ENCODE measurements around the gene KCNA4.
"Not testable (repeated sequence)": the region's sequence is repeated elsewhere in the genome, so short reads cannot be mapped to it uniquely, and the experiment has no call there.

KCNA4 gene

DNA sequence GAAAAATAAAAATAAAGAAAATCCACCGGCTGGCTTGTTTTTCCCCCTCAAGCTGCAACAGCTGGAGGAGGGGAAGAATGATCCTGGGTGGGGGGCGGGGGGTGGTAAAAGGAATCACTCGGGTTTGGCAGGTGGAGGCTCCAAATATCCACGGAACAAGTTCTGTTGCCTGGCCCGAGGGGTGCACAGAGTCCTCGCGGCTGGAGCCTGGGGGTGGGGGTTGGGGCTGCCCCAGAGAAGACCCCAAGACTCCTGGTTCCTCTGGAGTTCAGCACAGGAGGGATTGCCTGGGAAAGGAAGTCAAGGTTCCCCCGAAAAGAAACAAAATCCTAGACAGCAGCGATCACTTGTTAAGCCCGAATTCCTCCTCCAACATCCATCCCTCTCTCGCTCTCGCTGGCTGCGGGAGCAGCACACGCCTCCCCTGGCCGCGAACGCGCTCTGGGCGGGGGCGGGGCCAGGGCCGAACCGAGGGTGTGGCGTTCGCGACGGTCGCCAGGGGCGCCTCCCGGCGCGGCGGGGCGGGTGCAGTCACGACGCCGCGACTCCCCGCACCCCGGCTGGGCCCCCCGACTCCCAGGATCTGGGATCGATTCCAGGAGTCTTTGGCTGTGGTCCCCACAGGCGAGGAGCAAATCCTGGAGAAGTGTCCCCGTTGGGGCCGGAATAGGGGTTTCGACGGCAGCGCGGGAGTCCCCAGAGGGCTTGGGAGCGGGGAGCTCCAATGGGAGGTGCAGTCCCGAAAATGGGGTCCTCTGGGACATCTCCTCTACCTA lies at the start of gene KCNA4:
Gene KCNA4 (minus strand): TSS at position 443 of the 776 bp plus-strand sequence. CDS start 4,352 bp downstream, outside the sequence.
- DNase-seq (ENCODE audit: low spot score) = peak; percentile 90

DNA sequence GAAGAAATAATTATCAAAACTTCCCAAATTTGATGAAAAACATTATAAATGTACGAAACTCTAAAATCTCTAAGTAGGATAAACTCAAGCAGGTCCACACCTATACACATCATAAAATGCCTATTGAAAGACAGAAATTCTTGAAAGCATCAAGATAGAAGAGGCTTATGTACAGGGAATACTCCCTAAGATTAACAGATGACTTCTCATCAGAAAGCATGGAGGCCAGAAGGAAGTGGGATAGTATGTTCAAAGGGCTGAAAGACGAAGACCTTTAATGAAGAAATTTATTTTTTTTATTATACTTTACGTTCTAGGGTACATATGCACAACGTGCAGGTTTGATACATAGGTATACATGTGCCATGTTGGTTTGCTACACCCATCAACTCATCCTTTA lies 45.3 kb upstream of the KCNA4 start:
- no peak for DNase-seq (ENCODE audit: low spot score)

DNA sequence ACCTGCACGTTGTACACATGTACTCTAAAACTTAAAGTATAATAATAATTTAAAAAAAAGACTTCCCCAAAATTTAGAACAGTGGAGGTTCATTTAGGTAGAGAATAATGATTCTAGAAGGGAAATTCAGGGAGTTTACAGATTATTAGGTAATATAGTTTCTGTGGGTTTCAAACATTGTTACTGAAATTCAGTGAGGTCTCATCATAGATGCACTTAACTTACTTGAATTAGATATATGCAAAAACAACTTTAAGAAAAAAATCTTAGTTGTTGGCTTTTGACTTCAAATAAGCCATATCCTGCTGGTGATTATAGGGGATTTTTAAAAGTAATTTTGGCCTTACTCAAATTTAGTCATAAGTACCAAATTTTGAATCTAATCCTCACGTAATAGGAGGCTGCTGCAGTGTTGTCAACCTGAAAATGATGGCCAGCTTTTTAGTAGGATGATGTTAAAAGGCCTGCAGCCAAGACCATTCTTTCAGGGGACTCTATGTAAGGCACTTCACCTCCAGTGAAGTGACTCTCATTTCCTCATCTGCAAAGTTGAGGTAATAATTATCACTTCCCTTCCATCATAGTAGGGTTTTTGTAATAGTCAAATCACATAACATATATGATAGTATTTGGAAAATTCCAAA lies 42.5 kb upstream of the KCNA4 start:
- DNase-seq (ENCODE audit: low spot score) = no peak

DNA sequence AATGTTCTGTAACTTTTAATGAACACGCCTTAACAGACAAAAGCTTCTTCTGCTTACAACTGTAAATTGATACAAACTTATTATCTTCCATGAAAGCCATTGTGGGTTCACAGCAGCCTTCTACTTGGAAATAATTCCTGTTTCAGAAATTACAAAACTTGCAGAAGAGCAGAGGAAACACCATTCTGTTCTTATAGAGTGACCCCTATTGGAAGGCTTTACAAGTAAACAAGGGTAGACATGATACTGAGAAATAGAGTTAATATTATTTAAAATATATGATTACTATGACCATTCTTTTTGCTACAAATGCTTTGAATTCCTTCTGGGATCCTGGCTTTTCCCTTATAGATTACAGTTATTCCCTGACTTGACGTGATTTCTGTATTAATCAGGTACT lies 32.4 kb upstream of the KCNA4 start:
- DNase-seq (ENCODE audit: low spot score) = no peak

DNA sequence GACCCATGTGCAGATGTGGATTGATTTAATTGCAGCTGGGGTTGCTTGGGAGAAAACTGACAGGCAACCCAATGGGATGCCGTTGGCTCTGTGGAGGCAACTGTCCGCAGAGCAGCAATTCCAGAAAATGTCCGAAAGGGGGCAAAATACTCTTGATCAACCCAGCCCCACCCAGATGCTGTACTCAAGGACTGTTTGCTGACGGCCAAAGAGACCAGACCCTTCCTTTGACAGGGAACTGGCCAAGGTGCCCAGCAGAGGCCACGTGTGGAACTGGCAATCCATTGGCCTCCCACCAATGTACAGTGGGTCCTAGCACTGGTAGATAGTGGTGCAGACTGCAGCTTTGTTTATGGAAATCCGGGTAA lies 29.7 kb upstream of the KCNA4 start:
- DNase-seq (ENCODE audit: low spot score) = no peak

DNA sequence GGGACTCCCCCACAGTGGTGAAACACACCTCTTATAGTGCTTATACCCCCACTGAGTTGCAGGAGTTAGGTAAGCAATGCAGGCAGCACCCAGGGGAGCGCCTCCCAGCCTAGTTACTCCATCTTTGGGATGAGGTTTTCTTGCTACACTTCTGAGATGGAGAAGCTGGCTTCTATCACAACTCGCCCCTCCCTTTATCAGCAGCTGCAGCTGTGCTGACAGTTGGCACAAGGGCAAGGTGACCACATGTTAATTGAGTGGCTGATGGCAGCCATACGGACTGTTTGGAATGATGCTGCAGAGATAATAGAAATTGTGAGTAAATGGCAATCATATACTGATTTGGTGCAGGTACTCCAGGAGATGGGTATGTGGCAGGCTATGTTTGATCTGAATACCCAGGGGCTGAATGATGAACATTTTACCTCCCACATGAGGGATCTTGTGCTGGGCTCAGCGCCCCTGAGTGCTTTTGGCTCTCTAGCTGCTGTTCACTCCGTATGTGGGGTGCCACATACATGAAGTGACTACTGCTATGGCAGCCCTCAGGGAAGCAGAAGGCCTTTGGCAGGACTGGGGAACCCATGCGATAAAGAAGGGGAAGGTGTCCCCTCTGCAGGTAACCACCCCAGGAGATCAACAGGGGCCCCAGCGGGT lies 29.2 kb upstream of the KCNA4 start:
- DNase-seq (ENCODE audit: low spot score) = no peak

DNA sequence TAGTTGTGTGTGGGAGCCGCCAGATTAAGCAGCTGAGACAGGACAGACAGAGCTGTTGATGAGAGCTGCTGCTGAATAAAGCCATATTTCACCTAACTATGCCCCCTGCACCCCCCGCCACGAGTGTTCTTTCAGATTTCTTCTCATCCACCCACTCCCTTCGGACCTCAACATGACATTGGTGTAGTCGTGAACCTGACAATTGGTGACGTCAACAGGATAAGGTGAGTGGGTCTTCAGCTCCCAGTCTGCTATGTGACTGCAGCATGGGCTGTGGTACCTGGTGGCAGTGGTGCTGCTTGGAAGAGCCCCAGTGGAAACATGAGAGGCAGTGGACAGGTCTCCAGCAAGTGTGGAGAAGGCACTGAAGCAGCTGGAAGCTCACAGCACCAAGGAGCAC lies 28.3 kb upstream of the KCNA4 start:
- DNase-seq (ENCODE audit: low spot score) = no peak

DNA sequence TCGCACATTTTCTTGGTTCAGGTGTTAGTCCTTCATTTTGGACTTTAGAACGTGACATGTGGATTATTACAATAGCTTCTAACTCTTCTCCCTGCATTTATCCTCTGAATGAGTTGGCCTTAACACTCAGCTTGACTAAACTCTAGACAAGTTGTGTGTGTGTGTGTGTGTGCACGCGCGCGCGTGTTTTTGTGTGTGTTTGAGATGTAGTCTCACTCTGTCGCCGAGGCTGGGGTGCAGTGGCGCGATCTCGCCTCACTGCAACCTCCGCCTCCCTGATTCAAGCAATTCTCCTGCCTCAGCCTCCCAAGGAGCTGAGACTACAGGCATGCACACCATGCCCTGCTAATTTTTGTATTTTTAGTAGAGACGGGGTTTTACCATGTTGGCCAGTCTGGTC lies 24.3 kb upstream of the KCNA4 start:
- no peak for DNase-seq (ENCODE audit: low spot score)

DNA sequence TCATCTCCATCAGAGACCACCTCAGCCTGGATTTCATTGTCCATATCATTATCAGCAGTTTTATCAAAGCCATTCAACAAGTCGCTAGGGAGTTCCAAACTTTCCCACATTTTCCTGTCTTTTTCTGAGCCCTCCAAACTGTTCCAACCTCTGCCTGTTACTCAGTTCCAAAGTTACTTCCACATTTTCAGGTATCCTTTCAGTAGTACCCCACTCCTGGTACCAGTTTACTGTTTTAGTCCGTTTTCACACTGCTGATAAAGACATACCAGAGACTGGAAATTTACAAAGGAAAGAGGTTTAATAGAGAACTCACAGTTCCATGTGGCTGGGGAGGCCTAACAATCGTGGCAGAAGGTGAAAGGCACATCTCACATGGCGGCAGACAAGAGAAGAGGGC lies 17.9 kb upstream of the KCNA4 start:
- DNase-seq (ENCODE audit: low spot score) = not testable (repeated sequence)

DNA sequence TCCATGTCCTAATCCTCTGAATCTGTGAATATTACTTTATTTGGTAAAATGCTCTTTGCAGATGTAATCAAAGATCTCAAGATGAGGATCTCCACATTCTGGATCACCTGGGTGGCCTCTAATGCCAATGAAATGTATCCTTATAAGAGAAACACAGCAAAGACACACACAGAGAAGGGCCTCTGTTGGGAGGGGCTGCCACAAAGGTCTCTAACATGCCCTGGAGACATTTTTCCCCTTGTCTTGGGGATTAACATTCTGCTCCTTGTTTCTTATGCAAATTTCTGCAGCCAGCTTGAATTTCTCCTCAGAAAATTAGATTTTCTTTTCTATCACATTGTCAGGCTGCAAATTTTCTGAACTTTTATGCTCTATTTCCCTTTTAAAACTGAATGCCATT lies 17.3 kb upstream of the KCNA4 start:
- not testable (repeated sequence) for DNase-seq (ENCODE audit: low spot score)

DNA sequence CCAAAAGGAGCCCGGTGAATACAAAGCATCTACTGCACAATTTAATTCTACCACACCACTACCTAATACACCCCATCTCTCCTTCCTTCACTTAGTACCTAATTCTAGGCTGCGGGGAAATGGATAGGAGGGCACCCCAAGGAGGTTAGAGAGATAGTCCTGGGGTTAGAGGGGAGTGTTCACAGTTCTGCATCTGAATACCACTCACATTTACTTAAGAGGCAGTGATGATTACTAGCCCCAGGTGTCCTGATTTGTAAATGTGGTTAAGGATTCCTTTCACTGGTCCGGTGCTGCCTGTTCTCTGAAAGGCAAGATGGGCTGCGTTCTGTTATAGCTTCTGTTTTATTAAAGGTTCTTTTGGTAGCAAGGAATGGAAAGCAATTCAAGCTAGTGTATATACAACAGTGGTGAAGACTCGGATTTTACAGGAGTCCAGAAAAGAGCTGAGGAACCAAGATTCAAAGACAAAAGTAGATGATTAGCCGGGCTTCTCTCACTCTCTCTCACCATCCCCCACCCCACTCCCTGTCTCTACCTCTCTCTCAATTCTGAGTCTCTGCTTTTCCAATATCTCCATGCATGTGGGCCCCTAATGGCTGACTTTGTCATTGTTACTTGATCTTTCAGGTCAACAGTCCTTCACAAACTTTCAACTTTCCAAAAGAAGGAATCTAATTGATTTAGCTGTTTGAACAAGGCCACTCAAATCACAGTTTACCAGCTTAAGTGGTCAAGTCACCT lies 8.7 kb upstream of the KCNA4 start:
- no peak for DNase-seq (ENCODE audit: low spot score)

DNA sequence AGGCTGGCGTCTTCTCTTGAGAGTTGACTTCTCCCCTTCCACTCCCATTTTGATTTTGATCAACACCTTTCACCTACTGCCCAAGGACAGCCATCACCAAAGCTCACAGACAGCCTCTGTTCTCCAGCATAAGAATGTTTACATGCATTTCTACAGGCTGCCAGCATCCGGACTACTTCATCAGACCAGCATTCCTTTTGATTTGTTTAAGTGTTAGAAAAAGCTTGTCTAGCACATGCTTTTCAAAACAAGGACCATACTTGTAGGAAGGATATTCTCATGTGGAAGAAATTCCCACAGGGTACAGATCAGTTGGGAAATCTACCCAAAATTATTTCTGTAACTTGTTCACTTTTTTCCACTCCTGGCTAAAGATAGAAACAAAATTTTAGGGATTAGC lies 6.2 kb upstream of the KCNA4 start:
- no peak for DNase-seq (ENCODE audit: low spot score)

DNA sequence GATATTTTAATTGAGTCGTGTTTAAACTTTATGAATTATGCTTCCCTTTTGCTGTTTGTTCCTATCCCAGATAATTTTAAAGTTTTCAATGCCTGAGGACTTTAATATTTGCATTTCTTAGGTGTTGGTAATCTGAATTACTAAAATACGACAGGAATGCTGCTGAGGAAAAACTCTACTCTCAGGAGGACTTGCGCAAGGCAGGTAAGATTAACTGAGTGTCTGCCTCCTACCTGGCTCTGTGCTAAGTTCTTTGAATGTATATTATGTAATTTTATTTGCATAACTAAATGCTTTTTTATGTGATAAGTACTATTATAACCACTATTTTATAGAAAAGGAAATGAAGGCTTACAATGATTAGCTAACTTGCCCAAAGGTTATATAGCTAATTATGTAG lies 2.7 kb upstream of the KCNA4 start:
- no peak for DNase-seq (ENCODE audit: low spot score)

DNA sequence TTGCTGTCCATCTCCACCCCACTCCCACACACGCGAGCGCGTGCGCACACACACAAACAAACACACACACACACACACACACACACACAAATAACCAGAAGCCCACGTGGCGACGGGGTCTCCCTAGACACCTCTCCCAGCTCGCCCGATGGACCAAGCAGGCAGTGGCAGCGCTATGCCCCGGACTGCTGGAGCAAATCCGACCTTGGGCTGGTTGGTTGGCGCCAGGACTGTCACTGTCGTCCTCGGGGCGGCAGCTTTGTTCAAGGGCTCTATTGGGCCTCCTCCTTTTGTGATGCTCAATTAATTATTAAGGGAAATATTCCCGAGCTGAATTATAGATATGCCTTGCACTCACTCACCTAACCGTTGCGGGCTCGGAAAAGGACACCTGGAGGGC lies 1.7 kb upstream of the KCNA4 start:
- no peak for DNase-seq (ENCODE audit: low spot score)

DNA sequence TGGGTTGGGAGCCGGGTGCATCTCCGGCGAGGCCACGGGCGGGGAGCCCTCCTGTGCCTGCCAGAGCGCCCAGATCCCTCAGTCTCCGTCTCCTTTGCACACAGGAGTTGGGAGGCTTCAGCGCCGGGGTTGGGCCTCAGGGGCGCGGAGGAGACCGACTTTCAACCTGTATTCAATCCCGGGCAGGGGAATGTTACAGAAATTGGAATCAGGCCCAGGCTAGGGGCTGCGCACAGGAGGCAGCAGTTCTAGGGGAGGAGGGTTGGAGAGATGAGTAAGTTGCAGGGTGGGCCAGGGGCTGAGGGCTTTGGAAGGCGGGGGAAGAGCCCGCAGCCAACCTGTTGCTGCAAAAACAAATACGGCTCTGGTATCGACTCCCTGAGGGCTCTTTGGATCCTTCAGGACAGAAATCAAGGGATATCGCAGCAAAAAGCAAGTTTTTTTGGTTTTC lies 640 bp upstream of the KCNA4 start:
- DNase-seq (ENCODE audit: low spot score) = no peak

DNA sequence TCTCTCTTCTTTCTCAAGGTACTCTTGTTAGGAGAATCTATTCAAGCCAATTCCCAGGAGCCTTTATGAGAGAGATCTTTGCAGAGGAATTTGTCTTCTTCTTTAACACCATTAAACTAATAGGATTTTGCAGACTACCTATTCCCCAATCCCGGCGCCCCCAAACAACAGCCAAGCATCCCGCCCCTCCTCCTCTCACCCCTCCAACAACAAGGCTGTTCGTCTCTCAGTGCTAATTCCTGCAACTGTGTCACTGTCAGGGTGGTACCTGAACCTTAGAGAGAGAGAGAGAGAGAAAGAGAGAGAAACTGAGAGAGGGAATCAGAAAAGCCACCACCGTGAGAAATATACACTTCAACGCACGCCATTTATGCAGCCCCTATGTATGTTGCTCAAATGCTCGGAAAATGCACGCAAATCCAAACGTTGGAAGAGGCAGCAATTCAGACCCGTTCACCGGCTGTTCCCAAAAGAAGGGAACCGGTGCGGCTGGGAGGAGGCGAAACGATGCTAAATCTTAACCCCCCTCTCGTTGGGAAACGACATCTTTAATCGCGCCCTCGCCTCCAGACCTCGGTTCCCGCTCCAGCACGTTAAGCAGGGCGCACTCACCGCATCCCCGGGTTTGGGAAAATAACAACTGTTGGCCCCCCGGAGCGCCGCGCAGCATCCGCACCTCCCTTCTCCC lies 961 bp downstream of the KCNA4 start:
- DNase-seq (ENCODE audit: low spot score) = peak; percentile 43

DNA sequence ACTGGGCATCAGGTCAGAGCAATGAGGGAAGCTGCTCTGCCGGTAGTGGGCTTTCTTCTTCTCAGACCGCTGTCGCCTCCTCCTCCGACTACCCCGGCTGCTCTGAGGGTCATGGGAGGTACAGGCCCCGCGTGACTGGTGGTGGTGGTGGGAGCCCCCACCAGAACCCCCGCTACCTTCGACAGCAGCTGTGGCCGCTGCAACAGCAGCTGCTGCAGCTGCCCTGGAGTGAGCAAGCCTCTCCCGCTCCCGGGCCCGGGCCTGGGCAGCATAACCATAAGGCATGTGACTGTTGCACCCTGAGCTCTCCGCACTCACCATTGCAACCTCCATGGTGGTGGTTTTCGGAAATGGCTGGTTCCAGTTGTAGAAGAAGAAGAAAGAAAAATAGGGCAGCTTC lies 4.5 kb downstream of the KCNA4 start:
- no peak for DNase-seq (ENCODE audit: low spot score)

DNA sequence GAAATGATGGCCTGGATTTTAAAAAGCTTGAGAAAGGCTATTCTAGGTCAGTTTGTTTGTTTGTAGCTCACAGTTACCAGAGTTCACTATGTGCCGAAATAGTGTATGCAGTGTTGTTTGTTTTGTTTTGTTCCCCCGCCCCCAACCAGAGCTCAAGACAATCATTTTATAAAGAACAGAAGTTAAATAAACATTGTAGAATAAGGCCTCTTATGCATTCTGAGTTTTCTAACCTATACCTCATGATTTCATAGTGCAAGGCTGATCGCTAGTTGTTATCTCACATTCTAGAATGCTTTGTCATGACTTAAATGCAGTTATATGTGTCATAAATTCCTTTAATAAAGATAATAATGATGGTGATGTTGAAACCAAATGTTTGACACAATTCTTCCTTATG lies 7.8 kb downstream of the KCNA4 start:
- no peak for DNase-seq (ENCODE audit: low spot score)

DNA sequence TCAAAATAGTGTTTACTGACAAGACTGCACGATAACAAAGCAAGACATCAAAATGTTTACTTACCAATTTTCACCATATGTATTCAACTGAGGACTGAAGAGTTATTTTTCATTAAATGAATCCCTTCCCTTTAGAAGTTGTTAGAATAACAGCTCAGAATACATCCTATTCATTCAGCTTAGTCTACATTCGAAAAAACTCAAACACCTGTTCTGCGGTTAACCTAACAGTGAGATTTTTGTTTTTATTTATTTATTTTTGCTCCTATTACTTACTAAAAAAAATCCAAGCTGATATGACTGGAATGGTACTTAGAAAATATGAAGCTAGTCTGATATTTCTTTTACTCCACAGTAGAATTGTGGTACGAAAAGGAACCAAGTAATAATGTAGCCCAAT lies 10.0 kb downstream of the KCNA4 start:
- no peak for DNase-seq (ENCODE audit: low spot score)

DNA sequence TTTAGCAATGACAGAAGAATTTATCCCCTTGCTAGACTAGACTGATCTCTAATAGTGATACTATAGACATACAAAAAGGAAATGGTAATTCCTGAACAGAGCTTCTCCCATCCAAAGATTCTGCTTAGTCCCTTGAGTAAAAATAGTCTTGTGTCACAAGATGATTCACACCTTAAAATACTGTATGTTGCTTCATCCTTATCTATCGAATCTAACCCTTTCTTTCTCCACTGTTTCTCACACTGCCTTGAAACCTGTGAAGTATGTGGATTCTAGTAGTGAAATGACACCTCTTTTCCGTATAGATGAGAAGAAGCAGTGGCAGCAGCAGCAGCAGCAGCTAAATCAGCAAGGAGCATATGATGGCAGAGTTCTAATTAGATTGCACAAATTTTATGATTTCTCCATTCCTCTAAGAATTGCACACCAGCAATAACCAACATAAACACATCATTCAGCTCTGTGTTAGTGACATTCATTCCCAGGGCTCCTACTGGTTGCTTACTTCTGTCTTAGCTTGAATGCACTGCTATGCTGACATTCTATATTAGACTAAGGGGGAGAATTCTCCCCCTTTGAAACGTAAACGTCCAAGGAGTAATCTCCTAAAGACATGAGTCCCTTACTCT lies 14.6 kb downstream of the KCNA4 start:
- DNase-seq (ENCODE audit: low spot score) = no peak

DNA sequence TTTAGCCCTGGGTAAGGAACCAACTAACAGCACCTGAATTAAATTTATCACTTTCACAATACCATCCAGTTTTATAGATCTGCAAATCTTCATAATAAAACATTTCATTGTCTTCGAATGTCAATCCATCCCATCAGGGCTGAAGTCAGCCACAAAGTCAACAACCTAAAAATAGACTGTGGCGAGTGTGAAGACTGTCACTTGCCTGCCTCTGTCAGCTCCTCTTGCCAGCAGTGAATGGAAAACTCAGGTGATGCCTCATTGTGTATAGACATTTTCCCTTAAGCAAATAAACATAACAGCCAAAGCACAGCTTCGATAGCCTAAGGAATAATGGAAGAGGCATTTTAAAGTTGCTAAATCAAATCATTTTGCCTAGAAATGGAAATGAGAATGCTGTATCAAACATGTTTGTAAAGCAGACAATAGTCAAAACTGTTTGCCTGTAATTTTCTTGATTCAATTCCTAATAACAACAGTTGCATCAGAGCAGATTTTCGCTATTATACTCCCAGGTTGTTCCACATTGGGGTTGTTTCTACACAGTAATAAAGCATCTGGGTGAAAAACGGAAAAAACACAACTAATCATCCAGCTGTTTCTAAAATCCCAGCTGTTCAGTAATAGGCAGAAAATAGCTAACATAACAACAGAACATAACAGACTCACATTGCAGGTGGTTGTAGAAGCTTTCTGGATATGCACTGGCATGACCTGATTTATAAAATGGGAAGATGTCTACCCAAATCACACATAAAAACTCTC lies 15.7 kb downstream of the KCNA4 start:
- DNase-seq (ENCODE audit: low spot score) = no peak
